RWPE1 (cell line): ENCODE data around the gene ANXA5.
A peak's percentile ranks its signal among the peaks of the same experiment; 100 is the strongest.

ENCODE experiments used
- CTCF ChIA-PET: fragments of 350-600 bp; sonication (Branson Sonifier 250); formaldehyde crosslinking; extraction: SDS; loops from one replicate; lab custom pipeline; 2021; lab: Yijun Ruan, JAX
- POLR2A ChIA-PET: fragments of 400-600 bp; formaldehyde crosslinking; extraction: SDS; loops from one replicate; lab custom pipeline; 2020; ENCODE audit warnings: antibody characterized with exemption; ENCODE audit not compliant: low non-redundant PET; lab: Yijun Ruan, JAX
- DNase-seq: peaks from one replicate; pipeline ENCODE4 v3.0.0; 2012; ENCODE audit warnings: low spot score
- H3K27ac ChIP-seq: fragments of 450-650 bp; 2 replicates; pipeline ENCODE4 v1.5.1; 2017
- CTCF ChIP-seq: fragments of 450-650 bp; conservative IDR thresholded peaks from 2 replicates; pipeline ENCODE4 v1.5.1; 2017; ENCODE audit warnings: low read depth, mild to moderate bottlenecking

Gene ANXA5

GRCh38 chr4:121705521-121705920 is 8.7 kb upstream of the ANXA5 start:
- TF ChIP-seq CTCF: no peak
- no peak for DNase-seq
- CTCF ChIA-PET: interaction anchor here (0.6 kb wide), 1 partner anchor 10 kb away, joined by 4 read pairs; no protein-coding TSS in a partner anchor
- POLR2A ChIA-PET: no interaction called here
- H3K27ac ChIP-seq: no peak overlapping the region

- ChIA-PET CTCF (no interaction called here), POLR2A (no interaction called here)
- no peak for TF ChIP-seq CTCF
- H3K27ac ChIP-seq: no peak overlapping the region
- DNase-seq: no peak
Observed at GRCh38 chr4:121702136-121702535, 5.4 kb upstream of the ANXA5 start.

GRCh38 chr4:121701263-121701662 is 4.5 kb upstream of the ANXA5 start:
- POLR2A ChIA-PET: no interaction called here
- CTCF ChIA-PET: no interaction called here
- no peak overlapping the region for H3K27ac ChIP-seq
- DNase-seq: no peak
- no peak for TF ChIP-seq CTCF

- ChIA-PET CTCF (no interaction called here), POLR2A (no interaction called here)
- DNase-seq: no peak
- no peak for TF ChIP-seq CTCF
- no peak overlapping the region for H3K27ac ChIP-seq
Observed at GRCh38 chr4:121698236-121698671, 1.5 kb upstream of the ANXA5 start.

DNA sequence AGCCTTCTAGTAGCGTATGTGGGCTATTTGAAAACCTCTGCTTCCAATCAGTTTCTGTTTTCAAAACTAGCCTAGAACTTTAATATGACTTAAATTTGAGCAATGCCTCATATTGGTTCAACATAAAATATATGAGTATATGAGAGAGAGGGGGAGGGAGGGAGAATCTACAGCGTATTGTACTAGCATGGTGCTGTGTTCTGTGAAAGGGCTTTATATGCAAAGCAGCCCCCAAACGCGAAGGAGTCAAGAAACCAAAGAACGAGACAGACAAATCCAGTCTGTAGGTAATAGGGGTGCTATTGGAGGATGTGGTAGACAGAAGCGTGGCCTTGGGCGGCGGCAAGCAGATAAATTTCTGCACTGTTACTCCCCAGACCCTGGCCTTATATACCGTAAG is 784 bp upstream of the ANXA5 start:
- ChIA-PET POLR2A (no interaction called here), CTCF (interaction anchor here (1.1 to 1.3 kb wide), 3 partner anchors 9 to 39 kb away, joined by 3 to 10 read pairs (median 6); no protein-coding TSS in a partner anchor)
- no peak for TF ChIP-seq CTCF
- DNase-seq: no peak
- peak overlapping the region; percentile 95 for H3K27ac ChIP-seq

DNA sequence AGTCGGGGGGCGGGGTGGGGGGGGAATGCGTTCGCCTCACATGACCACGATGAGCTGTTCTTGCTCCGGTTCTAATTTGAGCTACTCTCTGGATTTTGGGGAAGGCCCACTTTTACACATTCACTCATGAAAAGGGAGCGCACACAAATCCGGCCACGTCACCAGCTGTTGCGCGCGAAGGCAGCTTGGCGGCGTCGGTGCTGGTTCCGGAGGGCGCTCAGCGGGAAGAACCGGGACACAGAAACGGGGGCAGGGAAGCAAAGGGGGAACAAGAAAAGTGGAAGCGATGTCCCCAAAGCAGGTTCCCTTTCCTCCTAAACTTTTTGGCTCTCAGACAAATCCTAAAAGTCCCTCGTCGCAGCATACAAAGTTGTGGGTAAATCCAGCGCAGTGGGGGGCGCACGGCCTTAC is 605 bp downstream of the ANXA5 start:
- 0 out of 2 replicates have a peak, but pooled peaks have one; percentile 14 for TF ChIP-seq CTCF
- DNase-seq: peak; percentile 40
- peak overlapping the region; percentile 95 for H3K27ac ChIP-seq
- CTCF ChIA-PET: interaction anchor here (0.6 to 1.3 kb wide), 4 partner anchors 9 to 41 kb away, joined by 4 to 10 read pairs (median 5); no protein-coding TSS in a partner anchor
- POLR2A ChIA-PET: interaction anchor here (1.0 to 1.2 kb wide), 2 partner anchors 11 to 15 kb away, joined by 3 to 4 read pairs; no protein-coding TSS in a partner anchor
